WTC11 (cell line): ENCODE results near the gene U2SURP. TPM values are rescaled to one million over a fixed set of nuclear protein-coding genes. Genes with fewer than 3 reads are reported as not detected.
A peak's percentile ranks its signal among the peaks of the same experiment; 100 is the strongest.

Source experiments
- ATAC-seq: fragments of 200-7000 bp; cut with Tn5 transposase; 2 replicates; pipeline ENCODE4 v1.10.0; 2021; ENCODE audit warnings: mild to moderate bottlenecking, moderate library complexity
- CTCF ChIA-PET: fragments of 300-600 bp; sonication (Branson Sonifier 250); formaldehyde crosslinking; loops from one replicate; lab custom pipeline; 2021; ENCODE audit warnings: antibody characterized with exemption; lab: Charles Lee
- POLR2A ChIA-PET: fragments of 350-600 bp; sonication (Branson Sonifier 250); formaldehyde crosslinking; loops from one replicate; lab custom pipeline; 2021; ENCODE audit warnings: antibody characterized with exemption; lab: Charles Lee
- DNase-seq: peaks from one replicate; pipeline ENCODE4 v3.0.0; 2021; ENCODE audit warnings: low spot score
- H3K27ac Mint-ChIP-seq: 2 replicates; pipeline ENCODE4 v1.8.0; 2021; ENCODE audit warnings: mixed read lengths
- H3K27me3 Mint-ChIP-seq: 2 replicates; pipeline ENCODE4 v1.8.0; 2021; ENCODE audit warnings: low read depth, mild to moderate bottlenecking, moderate library complexity, mixed read lengths
- H3K36me3 Mint-ChIP-seq: 2 replicates; pipeline ENCODE4 v1.8.0; 2021; ENCODE audit warnings: mixed read lengths
- H3K4me1 Mint-ChIP-seq: 2 replicates; pipeline ENCODE4 v1.8.0; 2022; ENCODE audit warnings: mixed read lengths
- H3K4me3 Mint-ChIP-seq: 2 replicates; pipeline ENCODE4 v1.8.0; 2021; ENCODE audit warnings: mild to moderate bottlenecking, moderate library complexity, mixed read lengths
- H3K9me3 Mint-ChIP-seq: 2 replicates; pipeline ENCODE4 v1.8.0; 2021; ENCODE audit warnings: mixed read lengths
- ATF1 ChIP-seq: sonication (generic); formaldehyde crosslinking; IDR thresholded peaks from 2 replicates; pipeline ENCODE4 v1.8.1; 2023; ENCODE audit warnings: mild to moderate bottlenecking, moderate library complexity, missing genetic modification reagents
- CBFB ChIP-seq: sonication (generic); formaldehyde crosslinking; IDR thresholded peaks from 2 replicates; pipeline ENCODE4 v1.8.1; 2022; ENCODE audit warnings: mild to moderate bottlenecking, low read depth, missing genetic modification reagents
- E2F5 ChIP-seq: sonication (generic); formaldehyde crosslinking; IDR thresholded peaks from 2 replicates; pipeline ENCODE4 v1.8.1; 2022; ENCODE audit warnings: mild to moderate bottlenecking, moderate library complexity, missing genetic modification reagents
- ELF4 ChIP-seq: sonication (generic); formaldehyde crosslinking; IDR thresholded peaks from 2 replicates; pipeline ENCODE4 v1.8.1; 2022; ENCODE audit warnings: low read depth, mild to moderate bottlenecking, moderate library complexity, missing genetic modification reagents
- FOXP1 ChIP-seq: sonication (generic); formaldehyde crosslinking; IDR thresholded peaks from 2 replicates; pipeline ENCODE4 v1.8.0; 2022; ENCODE audit warnings: missing genetic modification reagents, mild to moderate bottlenecking, moderate library complexity, borderline replicate concordance
- GABPB1 ChIP-seq: sonication (generic); formaldehyde crosslinking; IDR thresholded peaks from 2 replicates; pipeline ENCODE4 v1.8.1; 2023; ENCODE audit warnings: mild to moderate bottlenecking, missing genetic modification reagents
- GRHL2 ChIP-seq: fragments of 250-450 bp; sonication (Bioruptor Pico); IDR thresholded peaks from 2 replicates; pipeline ENCODE4 v1.8.0; 2022; ENCODE audit warnings: mild to moderate bottlenecking, moderate library complexity; ENCODE audit not compliant: insufficient replicate concordance, severe bottlenecking
- GTF2I ChIP-seq: fragments of 250-450 bp; sonication (Bioruptor Pico); conservative IDR thresholded peaks from 2 replicates; pipeline ENCODE4 v1.4.0; 2021; ENCODE audit warnings: mild to moderate bottlenecking
- JAZF1 ChIP-seq: fragments of 250-450 bp; sonication (Bioruptor Pico); IDR thresholded peaks from 2 replicates; pipeline ENCODE4 v1.9.0; 2021; ENCODE audit warnings: moderate library complexity, mild to moderate bottlenecking, inconsistent platforms
- JUN ChIP-seq: sonication (generic); formaldehyde crosslinking; IDR thresholded peaks from 2 replicates; pipeline ENCODE4 v1.8.0; 2023; ENCODE audit warnings: mild to moderate bottlenecking, missing genetic modification reagents
- KAT7 ChIP-seq: sonication (generic); formaldehyde crosslinking; IDR thresholded peaks from 2 replicates; pipeline ENCODE4 v1.8.1; 2023; ENCODE audit warnings: missing genetic modification reagents, mild to moderate bottlenecking, borderline replicate concordance
- NFATC4 ChIP-seq: fragments of 250-450 bp; sonication (Bioruptor Pico); IDR thresholded peaks from 2 replicates; pipeline ENCODE4 v1.9.0; 2021; ENCODE audit warnings: mild to moderate bottlenecking
- OVOL2 ChIP-seq: fragments of 250-450 bp; sonication (Bioruptor Pico); IDR thresholded peaks from 2 replicates; pipeline ENCODE4 v1.9.0; 2021; ENCODE audit warnings: mild to moderate bottlenecking, borderline replicate concordance
- PRRX2 ChIP-seq: fragments of 250-450 bp; sonication (Bioruptor Pico); IDR thresholded peaks from 2 replicates; pipeline ENCODE4 v1.8.0; 2021; ENCODE audit warnings: mild to moderate bottlenecking
- RORB ChIP-seq: fragments of 250-450 bp; sonication (Bioruptor Pico); IDR thresholded peaks from 2 replicates; pipeline ENCODE4 v1.9.0; 2021; ENCODE audit warnings: mild to moderate bottlenecking
- TEAD1 ChIP-seq: sonication (generic); formaldehyde crosslinking; IDR thresholded peaks from 2 replicates; pipeline ENCODE4 v1.8.0; 2022; ENCODE audit warnings: mild to moderate bottlenecking, missing genetic modification reagents
- ZBTB21 ChIP-seq: sonication (generic); formaldehyde crosslinking; IDR thresholded peaks from 2 replicates; pipeline ENCODE4 v1.8.1; 2023; ENCODE audit warnings: mild to moderate bottlenecking, missing genetic modification reagents, borderline replicate concordance
- ZNF396 ChIP-seq: fragments of 250-450 bp; sonication (Bioruptor Pico); IDR thresholded peaks from 2 replicates; pipeline ENCODE4 v1.8.0; 2021; ENCODE audit warnings: mild to moderate bottlenecking, moderate library complexity, borderline replicate concordance
- ZNF532 ChIP-seq: fragments of 250-450 bp; sonication (Bioruptor Pico); IDR thresholded peaks from 2 replicates; pipeline ENCODE4 v1.9.0; 2021; ENCODE audit warnings: mild to moderate bottlenecking, borderline replicate concordance
- ZNF671 ChIP-seq: fragments of 250-450 bp; sonication (Bioruptor Pico); IDR thresholded peaks from 2 replicates; pipeline ENCODE4 v1.8.0; 2021; ENCODE audit warnings: mild to moderate bottlenecking
- total RNA-seq: library from RNA; stranded (reverse); gene quantifications from 3 replicates; pipeline ENCODE4 v1.2.3, GENCODE V29; 2021
- TF ChIP-seq, protein P1 (sequence below): sonication (generic); formaldehyde crosslinking; IDR thresholded peaks from 2 replicates; pipeline ENCODE4 v1.8.1; 2023; ENCODE audit warnings: mild to moderate bottlenecking, missing genetic modification reagents, moderate library complexity
- TF ChIP-seq, protein P2 (sequence below): sonication (generic); formaldehyde crosslinking; IDR thresholded peaks from 2 replicates; pipeline ENCODE4 v1.8.0; 2022; ENCODE audit warnings: mild to moderate bottlenecking, missing genetic modification reagents
- TF ChIP-seq, protein P3 (sequence below): sonication (generic); formaldehyde crosslinking; conservative IDR thresholded peaks from 2 replicates; pipeline ENCODE4 v1.8.1; 2023; ENCODE audit warnings: mild to moderate bottlenecking, low read depth, missing genetic modification reagents, moderate library complexity
- TF ChIP-seq, protein P4 (sequence below): sonication (generic); formaldehyde crosslinking; conservative IDR thresholded peaks from 2 replicates; pipeline ENCODE4 v1.8.1; 2022; ENCODE audit warnings: mild to moderate bottlenecking, missing genetic modification reagents
- TF ChIP-seq, protein P5 (sequence below): sonication (generic); formaldehyde crosslinking; IDR thresholded peaks from 2 replicates; pipeline ENCODE4 v1.8.1; 2023; ENCODE audit warnings: mild to moderate bottlenecking, missing genetic modification reagents, moderate library complexity
- TF ChIP-seq, protein P6 (sequence below): sonication (generic); formaldehyde crosslinking; IDR thresholded peaks from 2 replicates; pipeline ENCODE4 v1.8.1; 2022; ENCODE audit warnings: missing genetic modification reagents, borderline replicate concordance

Gene U2SURP
- total RNA-seq, 1 experiment from 2014 or later = 133 TPM

DNA sequence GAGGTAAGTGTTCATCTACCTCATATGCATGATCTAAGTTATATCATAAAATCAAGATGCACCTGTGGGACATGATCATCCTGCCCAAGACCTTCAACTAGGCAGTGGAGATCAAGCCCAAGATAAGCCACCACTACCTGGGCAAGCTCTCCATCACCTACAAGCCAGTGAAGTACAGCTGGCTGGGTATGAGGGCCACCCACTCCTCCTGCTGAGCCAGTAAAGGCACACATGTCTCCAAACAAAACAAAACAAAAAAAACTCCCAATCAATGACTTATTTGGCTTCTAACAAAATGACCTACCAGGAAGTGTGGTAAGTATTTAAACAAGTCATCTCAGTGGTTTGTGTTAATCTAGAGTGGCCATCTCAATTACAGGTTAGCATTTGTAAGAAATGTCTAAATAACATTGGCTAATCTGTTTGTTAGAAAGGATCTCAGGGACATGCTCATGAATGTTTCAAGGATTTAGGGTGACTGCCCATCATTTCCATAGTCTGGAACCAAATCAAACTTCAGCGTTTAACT, 41.0 kb upstream of the U2SURP start (continued):
- no peak for TF ChIP-seq ZNF532 (CRISPR knock-in tag)
- TF ChIP-seq TEAD1 (CRISPR knock-in tag) = no peak
- no peak for TF ChIP-seq ZBTB21 (CRISPR knock-in tag)
- TF ChIP-seq JAZF1 (CRISPR knock-in tag) = no peak
- TF ChIP-seq JUN = no peak
- TF ChIP-seq, protein P1, sequence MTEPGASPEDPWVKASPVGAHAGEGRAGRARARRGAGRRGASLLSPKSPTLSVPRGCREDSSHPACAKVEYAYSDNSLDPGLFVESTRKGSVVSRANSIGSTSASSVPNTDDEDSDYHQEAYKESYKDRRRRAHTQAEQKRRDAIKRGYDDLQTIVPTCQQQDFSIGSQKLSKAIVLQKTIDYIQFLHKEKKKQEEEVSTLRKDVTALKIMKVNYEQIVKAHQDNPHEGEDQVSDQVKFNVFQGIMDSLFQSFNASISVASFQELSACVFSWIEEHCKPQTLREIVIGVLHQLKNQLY (CRISPR knock-in tag) = no peak
- TF ChIP-seq, protein P2, sequence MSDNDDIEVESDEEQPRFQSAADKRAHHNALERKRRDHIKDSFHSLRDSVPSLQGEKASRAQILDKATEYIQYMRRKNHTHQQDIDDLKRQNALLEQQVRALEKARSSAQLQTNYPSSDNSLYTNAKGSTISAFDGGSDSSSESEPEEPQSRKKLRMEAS (CRISPR knock-in tag) = no peak
- no peak for TF ChIP-seq NFATC4
- TF ChIP-seq, protein P3, sequence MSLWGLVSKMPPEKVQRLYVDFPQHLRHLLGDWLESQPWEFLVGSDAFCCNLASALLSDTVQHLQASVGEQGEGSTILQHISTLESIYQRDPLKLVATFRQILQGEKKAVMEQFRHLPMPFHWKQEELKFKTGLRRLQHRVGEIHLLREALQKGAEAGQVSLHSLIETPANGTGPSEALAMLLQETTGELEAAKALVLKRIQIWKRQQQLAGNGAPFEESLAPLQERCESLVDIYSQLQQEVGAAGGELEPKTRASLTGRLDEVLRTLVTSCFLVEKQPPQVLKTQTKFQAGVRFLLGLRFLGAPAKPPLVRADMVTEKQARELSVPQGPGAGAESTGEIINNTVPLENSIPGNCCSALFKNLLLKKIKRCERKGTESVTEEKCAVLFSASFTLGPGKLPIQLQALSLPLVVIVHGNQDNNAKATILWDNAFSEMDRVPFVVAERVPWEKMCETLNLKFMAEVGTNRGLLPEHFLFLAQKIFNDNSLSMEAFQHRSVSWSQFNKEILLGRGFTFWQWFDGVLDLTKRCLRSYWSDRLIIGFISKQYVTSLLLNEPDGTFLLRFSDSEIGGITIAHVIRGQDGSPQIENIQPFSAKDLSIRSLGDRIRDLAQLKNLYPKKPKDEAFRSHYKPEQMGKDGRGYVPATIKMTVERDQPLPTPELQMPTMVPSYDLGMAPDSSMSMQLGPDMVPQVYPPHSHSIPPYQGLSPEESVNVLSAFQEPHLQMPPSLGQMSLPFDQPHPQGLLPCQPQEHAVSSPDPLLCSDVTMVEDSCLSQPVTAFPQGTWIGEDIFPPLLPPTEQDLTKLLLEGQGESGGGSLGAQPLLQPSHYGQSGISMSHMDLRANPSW (CRISPR knock-in tag) = no peak
- TF ChIP-seq, protein P4, sequence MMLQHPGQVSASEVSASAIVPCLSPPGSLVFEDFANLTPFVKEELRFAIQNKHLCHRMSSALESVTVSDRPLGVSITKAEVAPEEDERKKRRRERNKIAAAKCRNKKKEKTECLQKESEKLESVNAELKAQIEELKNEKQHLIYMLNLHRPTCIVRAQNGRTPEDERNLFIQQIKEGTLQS (CRISPR knock-in tag) = no peak
- TF ChIP-seq GABPB1 (CRISPR knock-in tag) = no peak
- TF ChIP-seq FOXP1 (CRISPR knock-in tag) = no peak
- TF ChIP-seq ZNF671 (CRISPR knock-in tag) = no peak

GRCh38 chr3:142961539-142961938, 39.8 kb upstream of the U2SURP start:
- Mint-ChIP-seq H3K4me3 (peak overlapping the region; percentile 90; the same call in 1 of the 2 replicates), H3K27ac (no peak overlapping the region)
- CTCF ChIA-PET = interaction anchor here (1.1 to 4.5 kb wide), 3 partner anchors 14 to 133 kb away, joined by 4 to 26 read pairs (median 4); no protein-coding TSS in a partner anchor
- TF ChIP-seq FOXP1 (CRISPR knock-in tag) = no peak
- TF ChIP-seq ELF4 = no peak
- no peak for TF ChIP-seq OVOL2 (CRISPR knock-in tag)
- TF ChIP-seq GABPB1 (CRISPR knock-in tag) = no peak
- TF ChIP-seq, protein P5, sequence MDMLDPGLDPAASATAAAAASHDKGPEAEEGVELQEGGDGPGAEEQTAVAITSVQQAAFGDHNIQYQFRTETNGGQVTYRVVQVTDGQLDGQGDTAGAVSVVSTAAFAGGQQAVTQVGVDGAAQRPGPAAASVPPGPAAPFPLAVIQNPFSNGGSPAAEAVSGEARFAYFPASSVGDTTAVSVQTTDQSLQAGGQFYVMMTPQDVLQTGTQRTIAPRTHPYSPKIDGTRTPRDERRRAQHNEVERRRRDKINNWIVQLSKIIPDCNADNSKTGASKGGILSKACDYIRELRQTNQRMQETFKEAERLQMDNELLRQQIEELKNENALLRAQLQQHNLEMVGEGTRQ = no peak
- TF ChIP-seq GTF2I (CRISPR knock-in tag) = no peak
- TF ChIP-seq CBFB = no peak
- no peak for TF ChIP-seq PRRX2 (CRISPR knock-in tag)
- TF ChIP-seq E2F5 (CRISPR knock-in tag) = no peak
- TF ChIP-seq, protein P6, sequence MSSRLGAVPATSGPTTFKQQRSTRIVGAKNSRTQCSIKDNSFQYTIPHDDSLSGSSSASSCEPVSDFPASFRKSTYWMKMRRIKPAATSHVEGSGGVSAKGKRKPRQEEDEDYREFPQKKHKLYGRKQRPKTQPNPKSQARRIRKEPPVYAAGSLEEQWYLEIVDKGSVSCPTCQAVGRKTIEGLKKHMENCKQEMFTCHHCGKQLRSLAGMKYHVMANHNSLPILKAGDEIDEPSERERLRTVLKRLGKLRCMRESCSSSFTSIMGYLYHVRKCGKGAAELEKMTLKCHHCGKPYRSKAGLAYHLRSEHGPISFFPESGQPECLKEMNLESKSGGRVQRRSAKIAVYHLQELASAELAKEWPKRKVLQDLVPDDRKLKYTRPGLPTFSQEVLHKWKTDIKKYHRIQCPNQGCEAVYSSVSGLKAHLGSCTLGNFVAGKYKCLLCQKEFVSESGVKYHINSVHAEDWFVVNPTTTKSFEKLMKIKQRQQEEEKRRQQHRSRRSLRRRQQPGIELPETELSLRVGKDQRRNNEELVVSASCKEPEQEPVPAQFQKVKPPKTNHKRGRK (CRISPR knock-in tag) = no peak
- no peak for TF ChIP-seq KAT7 (CRISPR knock-in tag)
- TF ChIP-seq GRHL2 (CRISPR knock-in tag) = no peak
- TF ChIP-seq ZNF396 = no peak
- no peak for TF ChIP-seq ATF1
- TF ChIP-seq RORB (CRISPR knock-in tag) = no peak

More at GRCh38 chr3:142961539-142961938, 39.8 kb upstream of the U2SURP start:
- H3K27me3 Mint-ChIP-seq = peaks cover 52% of the 10 kb centered on the region
- peaks cover 3% of the 10 kb centered on the region; the same call in 1 of the 2 replicates for H3K36me3 Mint-ChIP-seq
- peaks cover 15% of the 10 kb centered on the region for H3K4me1 Mint-ChIP-seq
- DNase-seq = no peak
- POLR2A ChIA-PET = no interaction called here
- H3K9me3 Mint-ChIP-seq = no peaks in the 10 kb centered on the region
- ATAC-seq = no peak
